Astrocyte of the cerebellum (primary cell): ENCODE results near the gene HTR2B.

Source experiments
- DNase-seq: peaks from one replicate; pipeline ENCODE4 v3.0.0-alpha.2; 2011; ENCODE audit warnings: low read depth
- H3K4me3 ChIP-seq: 2 replicates; pipeline ENCODE4 v1.5.1; 2011; ENCODE audit warnings: mild to moderate bottlenecking, low read depth, low read length, moderate library complexity
- CTCF ChIP-seq: IDR thresholded peaks from 2 replicates; pipeline ENCODE4 v1.5.1; 2012; ENCODE audit warnings: low read length, low read depth, moderate library complexity, mild to moderate bottlenecking; ENCODE audit errors: missing control alignments
- in situ Hi-C: cut with HindIII; loops from 2 replicates; pipeline ENCODE4 v1.10.0; 2017; ENCODE audit warnings: low sequenced_read_pairs

Gene HTR2B

GRCh38 chr2:231059756-231060155, 65.1 kb downstream of the HTR2B start:
- in situ Hi-C loops: no loop called here
- no peak for TF ChIP-seq CTCF
- H3K4me3 ChIP-seq: no peak overlapping the region
- DNase-seq: no peak

- in situ Hi-C loops: no loop called here
- no peak overlapping the region for H3K4me3 ChIP-seq
- no peak for DNase-seq
Observed at GRCh38 chr2:231058761-231059550, 65.9 kb downstream of the HTR2B start.

More at GRCh38 chr2:231058761-231059550, 65.9 kb downstream of the HTR2B start:
- no peak for TF ChIP-seq CTCF
